ENCODE measurements around the gene GPN2. TPM values are rescaled to one million over a fixed set of nuclear protein-coding genes. Genes with fewer than 3 reads are reported as not detected.

GPN2 gene
- polyA plus RNA-seq, 1 donor from 2014 or later: 20.2 TPM

GRCh38 chr1:26909951-26910342, 19.9 kb upstream of the GPN2 start:
- Histone ChIP-seq H3K9me3 (ENCODE audit: low read length) (no peaks in the 10 kb centered on the region), H3K4me3 (ENCODE audit: low read length) (no peak overlapping the region), H3K79me2 (replicated peaks; ENCODE audit: insufficient read depth, low read length) (no peaks in the 10 kb centered on the region), H3K27me3 (ENCODE audit: insufficient read depth, low read depth, low read length) (no peaks in the 10 kb centered on the region), H3K27ac (ENCODE audit: low read length) (no peak overlapping the region), H3K4me2 (ENCODE audit: low read length) (no peak overlapping the region), H3F3A (ENCODE audit: insufficient read depth, low read length, poor library complexity, severe bottlenecking) (no peaks in the 10 kb centered on the region), H3K36me3 (ENCODE audit: insufficient read depth, low read length) (no peaks in the 10 kb centered on the region), H2AFZ (ENCODE audit: low read depth, low read length) (no peak overlapping the region), H3K9ac (ENCODE audit: low read length) (no peak overlapping the region), H4K20me1 (ENCODE audit: insufficient read depth) (no peaks in the 10 kb centered on the region), H3K9me2 (ENCODE audit: insufficient read depth, low read length) (no peaks in the 10 kb centered on the region)
- TF ChIP-seq MXI1 (conservative IDR thresholded peaks at IDR 0.05; ENCODE audit: poor library complexity, severe bottlenecking): no peak
- no peak for TF ChIP-seq EZH2 (IDR thresholded peaks at IDR 0.05; ENCODE audit: borderline replicate concordance, insufficient read depth, low read length, poor library complexity, severe bottlenecking)
- TF ChIP-seq EP300 (conservative IDR thresholded peaks at IDR 0.05; ENCODE audit: poor library complexity, severe bottlenecking): no peak
- no peak for TF ChIP-seq SMC3 (conservative IDR thresholded peaks at IDR 0.05; ENCODE audit: poor library complexity)
- TF ChIP-seq TAF1 (IDR thresholded peaks at IDR 0.05; ENCODE audit: low read depth): no peak
- TF ChIP-seq POLR2AphosphoS5 (IDR thresholded peaks at IDR 0.05): no peak
- TF ChIP-seq, protein P1, sequence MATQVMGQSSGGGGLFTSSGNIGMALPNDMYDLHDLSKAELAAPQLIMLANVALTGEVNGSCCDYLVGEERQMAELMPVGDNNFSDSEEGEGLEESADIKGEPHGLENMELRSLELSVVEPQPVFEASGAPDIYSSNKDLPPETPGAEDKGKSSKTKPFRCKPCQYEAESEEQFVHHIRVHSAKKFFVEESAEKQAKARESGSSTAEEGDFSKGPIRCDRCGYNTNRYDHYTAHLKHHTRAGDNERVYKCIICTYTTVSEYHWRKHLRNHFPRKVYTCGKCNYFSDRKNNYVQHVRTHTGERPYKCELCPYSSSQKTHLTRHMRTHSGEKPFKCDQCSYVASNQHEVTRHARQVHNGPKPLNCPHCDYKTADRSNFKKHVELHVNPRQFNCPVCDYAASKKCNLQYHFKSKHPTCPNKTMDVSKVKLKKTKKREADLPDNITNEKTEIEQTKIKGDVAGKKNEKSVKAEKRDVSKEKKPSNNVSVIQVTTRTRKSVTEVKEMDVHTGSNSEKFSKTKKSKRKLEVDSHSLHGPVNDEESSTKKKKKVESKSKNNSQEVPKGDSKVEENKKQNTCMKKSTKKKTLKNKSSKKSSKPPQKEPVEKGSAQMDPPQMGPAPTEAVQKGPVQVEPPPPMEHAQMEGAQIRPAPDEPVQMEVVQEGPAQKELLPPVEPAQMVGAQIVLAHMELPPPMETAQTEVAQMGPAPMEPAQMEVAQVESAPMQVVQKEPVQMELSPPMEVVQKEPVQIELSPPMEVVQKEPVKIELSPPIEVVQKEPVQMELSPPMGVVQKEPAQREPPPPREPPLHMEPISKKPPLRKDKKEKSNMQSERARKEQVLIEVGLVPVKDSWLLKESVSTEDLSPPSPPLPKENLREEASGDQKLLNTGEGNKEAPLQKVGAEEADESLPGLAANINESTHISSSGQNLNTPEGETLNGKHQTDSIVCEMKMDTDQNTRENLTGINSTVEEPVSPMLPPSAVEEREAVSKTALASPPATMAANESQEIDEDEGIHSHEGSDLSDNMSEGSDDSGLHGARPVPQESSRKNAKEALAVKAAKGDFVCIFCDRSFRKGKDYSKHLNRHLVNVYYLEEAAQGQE (IDR thresholded peaks at IDR 0.05; ENCODE audit: borderline replicate concordance): no peak
- TF ChIP-seq RAD21 (conservative IDR thresholded peaks at IDR 0.05): no peak
- no peak for TF ChIP-seq CTCF (IDR thresholded peaks at IDR 0.05; ENCODE audit: poor library complexity, severe bottlenecking)

GRCh38 chr1:26907071-26907917, 17.2 kb upstream of the GPN2 start:
- Histone ChIP-seq H3K9me3 (ENCODE audit: low read length) (no peaks in the 10 kb centered on the region), H3F3A (ENCODE audit: insufficient read depth, low read length, poor library complexity, severe bottlenecking) (no peaks in the 10 kb centered on the region), H3K9ac (ENCODE audit: low read length) (no peak overlapping the region), H2AFZ (ENCODE audit: low read depth, low read length) (no peak overlapping the region), H3K4me3 (ENCODE audit: low read length) (no peak overlapping the region), H3K79me2 (replicated peaks; ENCODE audit: insufficient read depth, low read length) (no peaks in the 10 kb centered on the region), H3K4me2 (ENCODE audit: low read length) (no peak overlapping the region), H3K36me3 (ENCODE audit: insufficient read depth, low read length) (no peaks in the 10 kb centered on the region), H3K27me3 (ENCODE audit: insufficient read depth, low read depth, low read length) (no peaks in the 10 kb centered on the region), H3K9me2 (ENCODE audit: insufficient read depth, low read length) (no peaks in the 10 kb centered on the region), H3K27ac (ENCODE audit: low read length) (no peak overlapping the region), H4K20me1 (ENCODE audit: insufficient read depth) (no peaks in the 10 kb centered on the region)
- no peak for TF ChIP-seq TAF1 (IDR thresholded peaks at IDR 0.05; ENCODE audit: low read depth)
- TF ChIP-seq EZH2 (IDR thresholded peaks at IDR 0.05; ENCODE audit: borderline replicate concordance, insufficient read depth, low read length, poor library complexity, severe bottlenecking): no peak
- TF ChIP-seq RAD21 (conservative IDR thresholded peaks at IDR 0.05): no peak
- TF ChIP-seq, protein P1 (IDR thresholded peaks at IDR 0.05; ENCODE audit: borderline replicate concordance): no peak
- no peak for TF ChIP-seq CTCF (IDR thresholded peaks at IDR 0.05; ENCODE audit: poor library complexity, severe bottlenecking)
- no peak for TF ChIP-seq SMC3 (conservative IDR thresholded peaks at IDR 0.05; ENCODE audit: poor library complexity)
- no peak for TF ChIP-seq POLR2AphosphoS5 (IDR thresholded peaks at IDR 0.05)
- TF ChIP-seq EP300 (conservative IDR thresholded peaks at IDR 0.05; ENCODE audit: poor library complexity, severe bottlenecking): no peak
- no peak for TF ChIP-seq MXI1 (conservative IDR thresholded peaks at IDR 0.05; ENCODE audit: poor library complexity, severe bottlenecking)
